ENCODE data around the gene VAPB.

DNA sequence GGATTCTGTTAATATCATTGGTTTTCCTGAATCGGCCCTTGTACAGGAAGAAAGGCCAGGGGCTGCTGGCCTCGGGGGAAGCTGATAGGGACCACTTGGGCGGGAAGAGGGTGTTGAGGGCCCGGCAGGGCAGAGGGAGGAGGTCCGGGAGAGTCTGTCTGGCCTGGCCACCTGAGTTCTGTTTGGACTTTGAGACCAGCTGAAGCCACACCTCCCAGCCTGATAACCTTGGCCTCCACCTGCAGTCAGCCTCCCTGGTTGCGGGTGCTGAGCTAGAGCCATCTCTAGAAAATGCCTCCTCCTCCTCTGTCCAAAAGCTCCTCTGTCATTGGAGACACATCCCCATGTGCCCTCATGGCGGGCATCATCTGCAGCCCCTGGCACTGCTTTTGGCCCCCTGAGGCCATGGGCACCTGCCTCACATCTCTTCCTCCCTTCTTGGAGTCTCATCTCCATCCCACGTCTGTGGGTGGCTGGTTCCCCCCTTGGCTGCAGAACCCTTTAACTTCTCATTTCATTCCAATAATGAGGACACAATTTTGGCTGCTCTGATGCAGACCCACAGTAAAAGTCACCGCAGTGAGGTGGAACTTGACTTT, 109.5 kb downstream of the VAPB start:
- TF ChIP-seq, protein P1, sequence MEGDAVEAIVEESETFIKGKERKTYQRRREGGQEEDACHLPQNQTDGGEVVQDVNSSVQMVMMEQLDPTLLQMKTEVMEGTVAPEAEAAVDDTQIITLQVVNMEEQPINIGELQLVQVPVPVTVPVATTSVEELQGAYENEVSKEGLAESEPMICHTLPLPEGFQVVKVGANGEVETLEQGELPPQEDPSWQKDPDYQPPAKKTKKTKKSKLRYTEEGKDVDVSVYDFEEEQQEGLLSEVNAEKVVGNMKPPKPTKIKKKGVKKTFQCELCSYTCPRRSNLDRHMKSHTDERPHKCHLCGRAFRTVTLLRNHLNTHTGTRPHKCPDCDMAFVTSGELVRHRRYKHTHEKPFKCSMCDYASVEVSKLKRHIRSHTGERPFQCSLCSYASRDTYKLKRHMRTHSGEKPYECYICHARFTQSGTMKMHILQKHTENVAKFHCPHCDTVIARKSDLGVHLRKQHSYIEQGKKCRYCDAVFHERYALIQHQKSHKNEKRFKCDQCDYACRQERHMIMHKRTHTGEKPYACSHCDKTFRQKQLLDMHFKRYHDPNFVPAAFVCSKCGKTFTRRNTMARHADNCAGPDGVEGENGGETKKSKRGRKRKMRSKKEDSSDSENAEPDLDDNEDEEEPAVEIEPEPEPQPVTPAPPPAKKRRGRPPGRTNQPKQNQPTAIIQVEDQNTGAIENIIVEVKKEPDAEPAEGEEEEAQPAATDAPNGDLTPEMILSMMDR (optimal IDR thresholded peaks at IDR 0.05 in 1 of 3, IDR thresholded peaks at IDR 0.05 in 1 of 3, conservative IDR thresholded peaks at IDR 0.05 in 1 of 3; ENCODE audit: extremely low read depth in 1 of 3, insufficient read depth in 2 of 3, low read length in 3 of 3), result no peak
- no peak for TF ChIP-seq EZH2 (IDR thresholded peaks at IDR 0.05; ENCODE audit: low read length)
